HG03520 (cell line): ENCODE data around the gene MXD3.
"Not testable (repeated sequence)": the region's sequence is repeated elsewhere in the genome, so short reads cannot be mapped to it uniquely, and the experiment has no call there.

Experiments
- ATAC-seq: cut with Tn5 transposase; IDR thresholded peaks from one replicate; pipeline ENCODE4 v1.9.1; 2021; ENCODE audit warnings: mild to moderate bottlenecking, moderate library complexity; ENCODE audit not compliant: unreplicated experiment

Gene MXD3

DNA sequence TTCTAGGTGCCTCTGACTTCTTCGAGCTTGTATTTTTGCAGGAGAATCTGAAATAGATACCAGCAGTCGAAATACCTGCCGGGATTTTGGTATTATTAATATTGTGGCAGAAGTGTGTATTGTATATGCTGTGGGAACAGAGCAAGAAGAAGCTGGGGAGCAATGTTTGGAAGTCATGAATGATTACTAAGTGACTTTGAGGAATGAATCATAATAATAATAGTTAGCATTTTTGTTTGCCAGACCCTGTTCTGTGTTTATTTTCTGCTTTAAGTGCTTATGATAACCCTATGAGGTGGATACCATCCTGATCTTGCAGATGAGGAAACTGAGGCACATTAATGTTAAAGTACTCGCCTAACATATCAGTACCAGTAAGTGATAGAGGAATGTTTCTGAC is 40.6 kb downstream of the MXD3 start:
- ATAC-seq = no peak

DNA sequence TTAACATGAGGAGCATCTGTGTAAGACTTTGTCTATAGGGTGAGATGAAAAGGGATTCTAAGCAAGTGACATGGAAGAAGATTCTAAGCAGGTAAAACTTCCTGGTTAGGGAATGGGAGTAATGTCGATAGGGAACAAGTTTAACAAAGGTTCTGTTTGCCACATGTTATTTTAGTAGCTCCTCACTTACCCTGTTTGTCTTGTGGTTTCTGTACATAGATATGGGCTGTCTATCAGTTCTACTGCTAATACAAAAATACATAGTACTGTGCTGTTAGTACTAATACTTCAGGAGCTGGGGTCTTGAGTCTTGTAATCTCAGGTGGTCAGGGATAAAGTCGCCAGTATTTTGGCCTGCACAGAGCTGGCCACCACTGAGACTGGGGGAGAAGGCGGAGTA is 41.0 kb downstream of the MXD3 start:
- no peak for ATAC-seq

- no peak for ATAC-seq
Measured at GRCh38 chr5:177269976-177270375, 41.7 kb downstream of the MXD3 start.

DNA sequence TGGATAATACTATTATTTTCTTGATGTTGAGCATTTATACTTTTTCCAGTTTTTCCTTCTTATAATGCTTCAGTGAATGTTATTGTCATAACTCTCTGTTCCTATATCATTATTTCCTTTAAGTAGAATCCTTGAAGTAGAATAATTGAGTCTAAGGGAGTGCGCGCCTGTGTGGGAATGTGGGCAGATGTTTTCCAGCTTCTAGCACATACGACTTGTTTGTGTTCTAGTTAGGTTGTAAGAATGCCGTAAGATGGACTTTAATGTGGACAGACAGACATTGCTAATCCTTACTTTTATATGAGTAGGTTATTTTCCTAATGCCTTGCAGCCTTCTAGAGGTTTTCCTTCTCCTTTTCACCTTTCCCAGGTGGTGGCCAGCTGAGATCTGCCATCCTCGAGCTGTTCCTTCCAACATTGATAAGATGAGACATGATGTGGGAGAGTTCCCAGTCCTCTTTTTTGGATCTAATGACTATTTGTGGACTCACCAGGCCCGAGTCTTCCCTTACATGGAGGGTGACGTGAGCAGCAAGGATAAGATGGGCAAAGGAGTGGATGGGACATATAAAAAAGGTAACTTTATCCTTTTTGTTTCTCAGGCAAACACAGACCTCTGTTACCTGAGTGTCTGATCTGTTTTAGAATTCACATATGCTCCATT is 42.3 kb downstream of the MXD3 start:
- ATAC-seq = no peak

- ATAC-seq = no peak
Measured at GRCh38 chr5:177265395-177265794, 46.3 kb downstream of the MXD3 start.

GRCh38 chr5:177264178-177264577 is 47.5 kb downstream of the MXD3 start:
- no peak for ATAC-seq

DNA sequence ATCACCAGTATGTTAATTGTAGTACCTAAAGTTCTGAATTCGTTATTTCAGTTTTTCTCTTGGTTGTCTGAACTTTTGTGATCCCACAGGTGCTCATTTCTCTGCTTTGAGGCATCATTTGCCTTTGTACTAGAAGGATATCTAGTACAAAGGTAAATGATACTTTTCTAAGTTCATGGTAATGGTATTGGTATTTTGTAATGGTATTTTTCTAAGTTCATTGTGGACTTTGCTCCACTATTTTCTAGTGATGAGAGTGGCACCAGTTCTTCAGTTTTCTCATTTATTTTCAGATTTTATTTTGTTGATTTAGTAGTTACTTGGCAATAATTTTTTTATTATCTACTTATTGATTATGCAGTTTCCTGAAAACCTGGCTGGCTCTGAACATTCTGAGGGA is 50.2 kb downstream of the MXD3 start:
- ATAC-seq = no peak

- no peak for ATAC-seq
Measured at GRCh38 chr5:177260961-177261360, 50.7 kb downstream of the MXD3 start.

- ATAC-seq = not testable (repeated sequence)
Measured at GRCh38 chr5:177258711-177259110, 53.0 kb downstream of the MXD3 start.
